Nucleus accumbens (tissue), 56 donors: ENCODE measurements around the gene ZBED3.
"Not testable (repeated sequence)": the region's sequence is repeated elsewhere in the genome, so short reads cannot be mapped to it uniquely, and the experiment has no call there.

Source experiments
- DNase-seq, 56 donors: peaks; one replicate each; lab custom pipeline; 2025; lab: John Stamatoyannopoulos, UW

The ZBED3 gene, protein sequence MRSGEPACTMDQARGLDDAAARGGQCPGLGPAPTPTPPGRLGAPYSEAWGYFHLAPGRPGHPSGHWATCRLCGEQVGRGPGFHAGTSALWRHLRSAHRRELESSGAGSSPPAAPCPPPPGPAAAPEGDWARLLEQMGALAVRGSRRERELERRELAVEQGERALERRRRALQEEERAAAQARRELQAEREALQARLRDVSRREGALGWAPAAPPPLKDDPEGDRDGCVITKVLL

DNA sequence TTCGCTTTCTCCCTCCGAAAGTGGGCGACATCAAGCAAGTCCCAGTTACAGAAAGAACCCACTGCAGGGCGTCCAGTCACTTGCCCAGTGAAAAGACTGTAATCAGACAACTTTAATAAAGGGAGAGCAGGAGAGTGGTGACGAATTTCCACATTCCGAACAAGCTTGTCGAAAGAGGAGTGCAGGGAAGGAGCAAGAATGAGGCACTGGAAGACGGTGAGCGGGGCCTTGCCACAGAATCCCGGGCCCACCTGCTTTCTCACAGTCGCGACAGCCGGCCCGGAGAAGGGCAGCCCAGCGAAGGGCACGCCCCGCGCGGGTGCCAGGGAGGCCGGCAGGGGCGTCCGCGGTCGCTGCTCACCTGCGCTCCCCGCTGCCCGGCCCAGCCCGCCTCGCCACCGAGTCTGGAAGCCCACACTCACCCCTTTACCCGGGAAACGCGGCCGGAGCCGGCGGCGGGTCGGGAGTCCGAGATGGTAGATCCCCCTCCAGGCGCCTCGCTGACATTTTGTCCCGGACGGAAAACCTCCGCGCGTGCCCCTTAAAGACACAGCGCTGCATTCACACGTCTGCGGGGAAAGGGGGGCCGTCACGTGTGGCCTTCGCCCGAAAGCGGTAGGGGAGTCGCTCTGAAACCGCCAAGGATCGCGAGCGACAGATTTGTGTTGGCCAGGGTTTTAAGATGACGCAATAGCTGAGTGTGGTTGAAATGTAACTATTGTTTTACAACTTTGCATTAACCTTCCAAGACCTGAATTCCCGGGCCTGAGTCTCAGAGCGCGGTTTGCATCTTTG is at the start of gene ZBED3:
TSS of gene ZBED3 (minus strand) at position 597 of the 795 bp plus-strand sequence. CDS start 9,407 bp downstream, outside the sequence.
- DNase-seq, result peak in 55 of 56 donors; percentile 12 to 87 (median 71)

DNA sequence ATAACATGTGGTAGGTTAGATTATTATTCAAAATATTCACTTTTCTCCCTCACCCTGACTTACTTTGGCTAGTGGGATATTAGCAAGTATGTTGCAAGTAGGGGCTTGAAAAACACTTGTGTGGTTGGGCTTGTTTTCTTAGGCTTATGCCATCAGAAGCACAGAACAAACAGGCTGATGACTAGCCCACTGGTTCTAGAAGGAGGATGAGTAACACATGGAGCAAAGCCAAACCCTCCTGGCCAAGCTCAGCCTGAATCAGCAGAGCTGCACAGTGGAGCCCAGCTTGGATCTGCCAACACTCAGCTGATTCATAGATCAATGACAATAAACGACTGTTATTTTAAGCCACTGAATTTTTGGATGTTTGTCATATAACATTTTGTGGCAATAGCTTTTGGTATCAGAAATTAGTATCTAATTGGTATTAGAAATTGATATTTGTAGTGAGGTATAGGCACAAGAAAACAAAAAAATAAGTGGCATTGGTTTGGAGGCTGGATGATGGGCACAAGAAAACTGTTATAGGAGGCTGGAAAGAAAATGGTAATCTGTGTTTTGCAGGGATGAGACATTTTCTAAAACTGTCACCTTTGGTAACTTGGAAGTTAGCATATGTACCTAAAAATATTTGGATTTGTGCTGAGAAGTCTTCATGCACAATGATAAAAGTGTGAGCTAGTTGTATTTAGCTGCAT is 46.1 kb upstream of the ZBED3 start:
- peak in 54 of 56 donors; percentile 8 to 93 (median 63) for DNase-seq

DNA sequence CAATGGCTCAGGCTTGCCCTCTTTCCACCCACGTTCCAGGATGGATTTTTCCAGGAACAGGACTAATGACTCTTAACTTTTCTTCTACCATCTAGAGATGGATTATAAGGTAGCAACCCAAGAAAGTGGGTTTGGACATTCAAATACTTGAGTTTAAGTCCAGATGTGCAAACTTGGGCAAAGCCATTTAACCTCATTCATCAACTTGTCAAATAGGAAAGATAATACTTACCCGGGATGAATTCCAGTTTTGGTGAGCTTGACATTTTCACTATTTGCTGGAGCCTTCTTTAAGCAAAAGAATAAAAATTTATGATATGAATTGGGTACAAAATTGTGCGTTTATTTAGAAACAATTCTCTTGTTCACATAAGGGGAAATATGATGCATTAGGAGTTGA is 44.3 kb upstream of the ZBED3 start:
- no peak for DNase-seq

DNA sequence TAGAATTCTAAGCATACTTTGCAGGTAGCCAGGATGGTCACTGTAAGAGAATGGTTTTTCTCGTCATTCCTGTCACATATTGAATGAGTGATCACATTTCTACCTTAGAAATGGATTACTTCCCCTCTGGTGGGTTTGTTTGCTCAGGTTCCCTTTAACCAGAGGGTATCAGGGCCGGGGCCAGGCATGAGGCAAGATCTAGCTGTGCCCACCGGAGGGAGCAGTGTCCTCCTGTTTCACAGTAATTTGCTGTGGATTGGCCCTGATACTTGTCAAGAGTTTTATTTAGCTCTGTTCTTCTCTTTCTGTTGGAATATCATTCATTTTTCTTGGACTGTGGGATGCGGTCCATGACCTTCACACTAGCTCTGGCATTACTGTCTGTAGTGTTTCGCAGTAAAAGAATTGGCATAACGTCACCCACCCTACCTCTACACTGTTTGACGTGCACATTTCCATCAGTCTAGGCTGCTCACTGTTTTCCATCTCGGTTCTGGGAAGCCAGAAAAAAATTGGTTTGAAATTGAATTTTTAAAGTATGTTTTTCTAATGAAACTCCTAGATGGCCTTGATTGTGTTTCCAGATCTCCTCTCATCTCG is 42.4 kb upstream of the ZBED3 start:
- DNase-seq, result peak in 13 of 56 donors; percentile 1 to 49 (median 9)

DNA sequence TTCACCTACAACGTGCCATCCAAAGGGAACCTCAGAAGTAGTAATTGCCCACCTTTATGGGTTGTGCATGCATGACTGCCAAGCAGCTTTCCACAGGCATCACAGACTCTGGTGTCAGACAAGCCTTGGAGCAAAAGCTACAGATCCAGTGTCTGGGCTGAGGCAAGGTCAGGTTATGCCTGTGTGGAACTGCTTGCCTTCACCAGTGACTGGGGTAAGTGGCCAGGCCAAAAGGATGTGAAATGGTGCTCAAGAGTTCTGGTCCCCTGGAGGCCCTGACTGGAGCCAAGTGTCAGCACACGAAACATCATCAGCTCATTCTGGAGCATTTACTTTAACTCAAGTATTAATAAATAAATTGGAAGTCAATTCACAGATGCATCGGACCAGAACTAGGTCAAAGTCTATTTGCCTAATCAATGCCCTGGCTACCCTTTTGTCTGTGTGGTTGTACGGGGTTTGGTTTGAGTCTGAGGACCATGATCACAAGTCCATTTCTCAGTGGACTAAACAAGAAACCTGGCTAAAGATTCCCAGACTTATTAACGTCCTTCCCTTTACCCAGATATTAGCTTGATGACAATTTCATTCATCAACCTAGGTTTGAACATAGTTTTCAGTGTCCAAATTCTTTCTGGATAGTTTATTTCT is 41.5 kb upstream of the ZBED3 start:
- DNase-seq, result no peak

DNA sequence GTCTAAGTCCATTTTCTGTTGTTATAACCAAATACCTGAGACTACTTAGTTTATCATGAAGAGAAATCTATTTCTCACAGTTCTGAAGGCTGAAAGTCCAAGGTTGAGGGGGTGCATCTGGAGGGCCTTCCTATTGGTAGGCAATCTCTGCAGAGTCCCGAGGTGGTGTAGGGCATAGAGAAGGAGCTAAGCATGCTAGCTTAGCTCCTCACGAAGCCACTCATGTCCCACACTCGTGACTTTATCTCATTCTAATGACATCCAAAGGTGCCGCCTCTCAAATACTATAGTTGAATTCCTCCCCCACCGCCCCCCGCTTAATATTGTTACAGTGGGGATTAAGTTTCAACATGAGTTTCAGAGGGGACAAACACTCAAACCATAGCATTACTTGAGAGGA is 36.0 kb upstream of the ZBED3 start:
- DNase-seq, result no peak

DNA sequence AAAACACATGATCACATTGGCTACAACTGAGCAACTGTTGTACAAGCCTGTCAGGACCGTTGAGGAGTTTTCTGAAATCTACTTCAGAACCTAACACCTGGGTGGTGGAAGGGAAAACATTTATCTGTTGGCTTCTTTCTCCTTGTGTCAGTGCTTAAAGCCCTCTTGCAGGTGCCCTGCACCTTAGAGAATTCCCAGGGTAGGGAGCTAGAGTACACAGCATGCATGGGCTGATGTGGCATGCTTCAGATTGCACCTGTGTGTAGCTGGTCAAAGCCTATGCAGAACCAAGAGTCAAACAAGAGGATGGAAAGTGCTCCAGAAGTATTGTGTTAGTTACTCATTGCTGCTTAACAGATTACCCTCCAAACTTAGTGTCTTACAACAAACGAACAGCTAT is 33.6 kb upstream of the ZBED3 start:
- no peak for DNase-seq

DNA sequence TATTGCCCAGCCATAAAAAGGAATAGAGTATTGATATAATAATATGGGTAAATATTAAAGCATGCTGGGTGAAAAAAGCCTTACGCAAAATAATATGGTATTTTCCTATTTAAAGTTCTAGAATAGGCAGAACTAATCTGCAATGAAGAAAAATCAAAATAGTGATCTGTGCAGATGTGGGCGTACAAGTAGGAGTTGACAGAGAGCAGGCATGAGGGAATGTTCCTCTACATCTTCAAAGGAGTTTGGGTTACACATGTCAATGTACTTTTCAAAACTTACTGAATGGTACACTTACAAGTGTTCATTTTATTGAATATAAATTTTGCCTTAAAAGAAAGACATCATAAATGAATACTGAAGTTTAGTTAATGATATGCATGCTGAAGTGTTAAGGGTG is 33.0 kb upstream of the ZBED3 start:
- no peak for DNase-seq

DNA sequence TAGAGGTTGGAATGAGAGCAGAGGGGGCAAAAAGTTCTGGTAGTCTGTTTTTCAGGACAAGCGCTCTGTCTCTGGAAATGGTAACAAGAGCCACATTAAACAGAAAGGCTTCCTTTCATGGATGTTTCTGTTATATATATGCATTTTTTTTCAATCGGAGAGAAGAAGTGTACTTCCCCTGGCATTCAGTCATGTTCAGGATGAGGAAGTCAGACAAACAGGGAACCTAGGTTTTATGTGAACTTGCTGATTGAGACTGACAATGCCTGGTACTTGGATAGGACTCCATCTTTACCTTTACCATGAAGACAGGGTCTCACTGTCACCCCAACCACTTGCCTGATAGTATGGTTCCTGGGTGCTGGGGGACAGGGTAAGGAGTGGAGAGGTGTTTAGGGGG is 30.1 kb upstream of the ZBED3 start:
- no peak for DNase-seq

DNA sequence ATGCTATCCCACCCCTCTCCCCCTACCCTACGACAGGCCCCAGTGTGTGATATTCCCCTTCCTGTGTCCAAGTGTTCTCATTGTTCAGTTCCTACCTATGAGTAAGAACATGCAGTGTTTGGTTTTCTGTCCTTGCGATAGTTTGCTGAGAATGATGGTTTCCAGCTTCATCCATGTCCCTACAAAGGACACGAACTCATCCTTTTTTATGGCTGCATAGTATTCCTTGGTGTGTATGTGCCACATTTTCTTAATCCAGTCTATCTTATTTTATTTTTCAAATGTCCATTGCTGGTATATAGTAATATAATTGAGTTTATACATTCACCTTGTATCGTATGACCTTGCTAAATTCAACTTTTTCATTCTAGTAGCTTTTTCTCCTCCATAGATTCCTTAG is 19.9 kb upstream of the ZBED3 start:
- not testable (repeated sequence) for DNase-seq

DNA sequence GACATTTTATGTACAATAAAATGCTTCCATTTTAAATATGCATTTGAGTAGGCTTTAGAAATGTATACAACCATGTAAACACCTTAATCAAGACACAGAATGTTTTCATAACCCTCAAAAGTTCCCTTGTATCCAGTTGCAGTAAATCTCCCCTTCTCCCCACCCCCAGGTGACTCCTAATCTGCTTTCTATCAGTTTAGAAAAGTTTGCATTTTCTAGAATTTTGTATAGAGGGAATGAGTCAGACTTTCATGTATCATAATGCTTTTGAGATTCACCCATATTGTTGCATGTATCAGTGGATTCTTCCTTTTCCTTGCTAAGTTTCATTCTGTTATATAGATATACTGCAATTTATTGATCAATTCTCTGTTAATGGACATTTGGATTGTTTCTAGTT is 17.7 kb upstream of the ZBED3 start:
- DNase-seq, result no peak

DNA sequence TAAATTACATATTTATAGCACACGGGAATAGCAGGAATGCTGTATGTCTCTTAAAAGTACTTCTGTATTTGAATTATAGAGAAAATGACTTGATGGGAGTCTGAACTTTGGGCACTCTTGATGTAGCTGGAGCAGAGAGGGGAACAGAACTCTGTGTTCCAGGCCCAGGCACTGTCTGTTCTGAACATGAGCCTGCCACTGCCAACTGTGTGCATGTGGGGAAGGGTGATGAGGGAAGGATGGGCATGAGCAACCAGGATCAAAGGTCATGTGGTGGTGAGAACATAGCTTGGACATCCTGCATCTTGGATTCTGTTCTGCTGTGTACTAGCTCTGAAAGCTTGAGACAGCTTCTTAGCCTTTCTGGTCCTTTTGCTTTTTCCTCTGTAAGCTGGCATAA is 16.4 kb upstream of the ZBED3 start:
- no peak for DNase-seq

DNA sequence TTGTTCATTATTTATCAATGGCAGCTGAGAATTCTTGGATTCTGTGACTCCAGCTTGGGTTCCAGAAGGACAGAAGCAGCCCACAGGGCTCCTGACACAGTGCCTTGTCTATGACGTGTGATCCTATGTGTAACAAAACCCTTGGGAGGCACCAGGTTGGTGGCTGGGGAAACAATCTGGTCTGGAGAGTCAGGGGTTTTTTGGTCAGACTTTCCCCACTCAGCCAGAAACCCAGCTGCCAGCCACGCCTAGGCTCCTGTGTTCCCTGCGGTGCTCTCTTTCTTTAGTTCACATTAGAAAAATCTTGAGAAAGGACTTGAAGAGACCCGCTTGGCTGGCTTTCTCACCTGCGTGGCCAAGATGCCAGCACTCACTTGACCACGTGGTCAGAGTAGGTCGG is 15.5 kb upstream of the ZBED3 start:
- DNase-seq, result no peak

DNA sequence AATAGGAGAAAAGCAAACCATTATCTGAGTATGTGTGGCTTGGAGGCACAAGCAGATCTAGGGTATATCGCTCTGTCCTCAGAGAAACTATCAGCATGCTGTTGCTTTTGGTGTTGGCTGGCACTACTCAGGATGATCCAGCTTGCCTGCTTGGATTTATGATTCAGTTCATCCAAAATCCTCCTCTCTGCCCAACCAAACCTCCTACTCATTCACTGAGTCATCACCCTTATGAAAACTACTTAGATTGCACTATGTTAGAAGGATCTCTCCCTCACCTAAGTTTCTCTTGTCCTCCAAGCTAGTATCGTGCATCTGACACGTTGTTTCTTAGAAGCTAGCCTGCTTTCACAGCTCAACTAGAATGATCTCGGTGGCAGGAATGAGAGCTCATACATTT is 14.2 kb upstream of the ZBED3 start:
- DNase-seq, result peak in 3 of 56 donors; percentile 11 to 24 (median 16)

DNA sequence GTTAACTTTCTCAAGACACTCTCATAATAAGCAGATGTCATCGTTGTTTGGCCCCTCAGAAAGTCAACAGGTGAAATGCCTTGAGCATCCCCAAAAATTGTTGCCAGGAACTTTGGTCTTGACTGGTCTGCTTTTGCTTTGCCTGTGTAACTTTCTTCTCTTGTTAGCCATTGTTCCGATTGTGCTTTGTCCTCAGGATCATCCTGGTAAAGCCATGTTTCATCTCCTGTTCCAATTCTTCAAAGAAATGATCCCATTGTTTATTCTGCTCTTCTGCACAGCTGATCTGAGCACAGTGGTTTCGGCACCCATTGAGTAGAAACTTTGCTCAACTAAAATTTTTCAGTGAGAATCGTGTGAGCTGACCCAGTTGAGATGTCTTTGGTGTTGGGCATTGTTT is 8.1 kb upstream of the ZBED3 start:
- DNase-seq, result peak in 4 of 56 donors; percentile 15 to 41 (median 20)

DNA sequence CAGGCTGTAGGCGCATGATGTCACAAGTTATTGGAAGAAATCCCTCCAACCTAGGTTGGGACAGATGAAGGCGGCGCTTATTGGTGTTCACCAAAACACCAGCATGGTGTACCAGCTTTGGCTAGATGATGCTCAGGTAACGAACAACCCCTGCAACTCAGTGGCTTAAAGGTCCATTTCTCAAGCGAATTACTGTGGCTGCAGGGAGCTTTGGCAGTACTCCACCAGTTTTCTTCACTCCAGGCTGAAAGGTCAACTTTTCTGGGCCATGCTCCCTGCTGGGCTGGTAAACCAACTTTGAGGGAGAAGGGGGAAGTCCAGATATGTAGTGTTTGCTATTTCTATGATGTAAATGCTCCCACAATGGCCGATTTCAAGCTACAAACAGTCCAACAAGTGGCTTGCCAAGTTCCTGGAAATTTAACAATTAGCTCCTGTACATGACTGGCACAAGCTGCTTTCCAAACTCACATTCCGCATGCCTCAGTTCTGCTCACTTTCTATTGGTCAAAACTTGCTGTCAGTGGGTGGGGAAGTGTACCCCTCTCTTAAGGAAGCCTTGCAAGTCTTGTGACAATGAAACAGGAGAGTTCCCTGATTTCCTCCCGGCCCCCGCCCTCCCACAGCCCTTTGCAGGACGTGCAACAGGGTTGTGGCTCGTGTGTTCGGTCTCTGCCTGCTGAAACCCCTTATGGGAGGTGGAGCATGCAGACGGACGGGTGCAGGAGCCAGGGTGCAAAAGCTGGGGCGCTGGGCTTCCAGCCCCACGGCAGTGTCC is 588 bp upstream of the ZBED3 start:
- DNase-seq, result peak in 31 of 56 donors; percentile 11 to 83 (median 44)

DNA sequence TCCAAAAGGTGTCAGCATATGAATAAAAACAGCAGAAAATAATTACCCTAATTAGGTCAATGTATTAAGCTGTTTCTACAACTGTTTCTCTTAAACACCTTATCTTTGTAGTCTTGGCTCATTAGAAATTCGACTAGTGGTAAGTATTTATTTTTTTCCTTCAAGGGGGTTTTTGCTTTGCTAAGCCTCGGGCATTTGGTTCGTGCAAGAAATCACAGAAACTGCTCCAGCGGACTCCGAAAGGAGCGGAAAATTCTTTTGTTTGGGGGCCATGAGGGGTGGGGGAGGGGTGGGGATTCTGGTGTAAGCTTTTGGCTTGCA is 757 bp downstream of the ZBED3 start:
- no peak for DNase-seq

DNA sequence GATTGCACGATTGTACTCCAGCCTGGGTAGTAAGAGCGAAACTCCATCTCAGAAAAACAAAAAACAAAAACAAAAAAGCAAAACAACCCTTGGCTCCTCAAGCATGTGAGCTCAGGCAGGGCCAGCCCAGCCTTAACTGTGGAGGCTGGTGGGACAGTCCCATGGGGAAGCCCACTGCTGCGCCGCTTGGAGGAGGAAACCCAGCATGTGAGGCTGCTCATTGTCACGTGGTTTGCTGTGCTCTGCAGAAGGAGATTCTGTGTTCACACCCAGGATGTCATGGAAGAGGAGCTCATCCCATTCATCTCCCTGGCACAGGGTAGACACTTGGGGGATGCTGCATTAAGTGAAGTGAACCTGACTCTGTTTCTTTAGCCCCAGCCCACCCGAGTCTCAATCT is 4.0 kb downstream of the ZBED3 start:
- no peak for DNase-seq

DNA sequence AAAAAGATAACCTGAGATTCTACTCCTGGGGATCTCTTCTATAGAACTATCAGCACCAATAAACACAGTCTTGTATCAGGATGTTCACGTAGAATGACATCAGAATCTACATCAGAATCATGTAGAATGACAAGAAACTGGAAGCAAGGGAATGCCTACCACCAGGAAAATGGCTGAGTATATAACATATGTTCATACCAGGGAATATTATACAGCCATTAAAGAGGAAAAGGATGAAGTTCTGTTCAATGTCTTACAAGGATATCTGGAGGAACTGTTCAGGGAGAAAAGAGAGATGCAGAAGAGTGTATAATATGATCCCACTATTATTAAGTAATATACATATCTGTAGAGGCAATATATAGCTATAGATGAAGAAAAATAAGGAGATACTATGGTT is 4.8 kb downstream of the ZBED3 start:
- no peak for DNase-seq

DNA sequence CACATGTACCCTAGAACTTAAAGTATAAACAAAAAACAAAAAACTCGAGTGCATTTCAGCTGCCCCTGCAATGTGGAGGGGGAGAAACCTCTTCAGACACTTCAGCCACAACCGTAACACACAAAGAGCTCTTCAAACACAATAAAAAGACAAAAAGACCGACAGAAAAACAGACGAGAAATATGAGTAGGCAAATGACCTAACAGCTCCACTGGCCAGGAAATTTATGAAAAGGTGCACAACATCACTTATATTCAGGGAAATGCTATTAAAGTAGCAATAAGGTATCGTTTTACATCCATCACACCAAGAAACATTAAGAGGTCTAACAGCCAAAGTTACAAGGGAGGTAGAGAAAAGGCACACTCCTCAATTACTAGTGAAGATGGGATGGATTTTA is 6.2 kb downstream of the ZBED3 start:
- no peak for DNase-seq
